Stimulated activated CD4-positive, alpha-beta T cell treated with anti-CD3 and anti-CD28 coated beads, Interleukin-15, amount 100 ng/mL, for 24 hours (primary cell): Measurements from ENCODE around the gene IGFBP6.
"Not testable (repeated sequence)": the region's sequence is repeated elsewhere in the genome, so short reads cannot be mapped to it uniquely, and the experiment has no call there.

Source experiments
- DNase-seq: peaks from one replicate; pipeline ENCODE4 v3.0.0-alpha.2; 2020

The IGFBP6 gene

DNA sequence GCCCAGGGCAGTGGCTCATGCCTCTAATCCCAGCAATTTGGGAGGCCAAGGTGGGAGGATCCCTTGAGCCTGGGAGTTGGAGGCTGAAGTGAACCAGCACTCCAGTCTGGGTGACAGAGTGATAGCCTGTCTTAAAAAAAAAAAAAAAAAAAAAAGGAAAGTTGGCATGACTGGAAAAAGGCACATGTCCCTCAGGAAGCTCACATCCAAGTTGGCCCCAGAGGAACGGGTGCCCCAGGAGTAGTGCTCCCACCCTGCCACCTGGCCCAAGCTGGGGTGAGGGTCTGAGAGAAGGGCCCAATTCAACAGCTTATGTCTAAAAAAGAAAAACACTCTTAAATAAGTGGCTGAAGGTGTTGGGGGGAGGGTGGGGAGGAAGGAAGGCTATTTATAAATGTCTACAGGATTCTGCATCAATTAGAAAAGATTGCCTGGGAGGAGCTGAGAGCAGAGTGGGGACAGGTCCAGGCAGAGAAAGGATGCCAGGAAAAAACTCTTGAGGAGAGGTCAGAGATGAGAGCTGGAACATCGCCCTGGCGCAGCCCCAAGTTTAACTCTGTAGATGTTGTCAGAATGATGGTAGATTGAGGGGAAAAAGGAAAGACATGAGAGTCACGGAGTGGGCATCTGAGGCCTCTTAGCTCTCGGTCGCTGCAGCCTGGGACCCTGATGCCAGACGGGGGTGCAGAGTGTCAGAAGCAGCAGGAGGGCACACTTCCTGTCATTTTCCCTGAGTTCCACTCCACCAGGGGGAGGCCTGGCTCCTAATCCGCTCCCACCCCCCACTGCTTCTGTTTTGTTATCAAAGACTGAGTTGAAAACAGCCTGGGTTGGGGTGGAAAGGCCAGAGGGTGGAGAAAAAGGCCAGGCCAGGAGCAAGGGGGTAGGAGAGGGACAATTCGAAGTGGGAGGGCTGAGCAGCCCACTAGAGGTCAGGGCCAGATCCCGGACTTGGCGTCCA, 25.6 kb upstream of the IGFBP6 start:
- no peak for DNase-seq

DNA sequence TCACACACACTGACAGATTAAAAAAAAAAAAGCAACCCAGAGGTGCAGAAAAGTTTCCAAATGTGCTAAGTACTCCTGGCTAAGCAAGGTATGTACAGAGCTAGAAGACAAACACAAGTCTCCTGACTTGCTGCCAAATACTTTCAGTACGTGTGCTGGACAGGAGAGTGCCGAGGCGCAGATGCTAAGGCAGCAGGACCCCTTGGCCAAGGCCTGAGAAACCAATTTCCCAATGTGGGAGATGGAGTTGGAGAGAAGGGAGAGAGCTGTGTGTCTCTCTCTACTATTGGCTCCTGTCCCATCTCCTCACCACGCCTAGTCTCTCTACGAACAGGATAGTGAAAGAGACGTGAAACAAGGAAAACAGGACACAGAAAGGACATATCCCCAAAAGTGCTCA, 23.6 kb upstream of the IGFBP6 start:
- no peak for DNase-seq

DNA sequence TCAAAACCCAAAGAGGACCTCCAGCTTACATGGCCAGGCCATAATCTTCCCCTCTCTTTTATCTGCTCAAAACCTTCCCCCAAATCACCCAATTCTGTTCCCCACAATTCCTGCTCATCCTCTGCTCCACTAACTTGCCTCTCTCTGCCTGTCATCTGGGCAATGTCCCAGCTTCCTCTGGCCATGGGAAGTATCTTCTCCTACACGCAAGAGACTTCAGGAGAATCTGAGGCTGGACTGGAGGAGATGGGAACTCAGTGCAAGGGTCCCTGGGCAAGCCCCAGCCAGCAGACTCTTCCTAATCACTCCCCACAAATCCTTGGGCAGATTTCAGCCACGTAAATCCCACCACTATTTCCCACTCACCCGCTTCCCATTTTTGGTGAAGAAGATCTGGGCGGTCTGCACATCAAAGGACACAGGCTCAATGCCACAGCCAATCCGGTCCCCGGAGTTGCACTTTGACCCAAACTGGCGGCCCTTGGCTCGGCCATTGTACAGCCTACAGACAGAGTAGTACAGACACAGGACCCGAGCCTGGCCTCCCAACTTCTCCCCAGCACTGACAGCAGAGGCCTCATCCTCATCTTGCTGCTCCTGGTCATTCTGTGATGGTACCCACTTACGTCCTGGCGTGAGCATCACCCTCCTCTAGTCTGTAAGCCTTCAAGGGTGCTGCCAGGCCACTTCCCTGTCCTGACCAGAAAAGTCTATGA, 23.0 kb upstream of the IGFBP6 start:
- no peak for DNase-seq

DNA sequence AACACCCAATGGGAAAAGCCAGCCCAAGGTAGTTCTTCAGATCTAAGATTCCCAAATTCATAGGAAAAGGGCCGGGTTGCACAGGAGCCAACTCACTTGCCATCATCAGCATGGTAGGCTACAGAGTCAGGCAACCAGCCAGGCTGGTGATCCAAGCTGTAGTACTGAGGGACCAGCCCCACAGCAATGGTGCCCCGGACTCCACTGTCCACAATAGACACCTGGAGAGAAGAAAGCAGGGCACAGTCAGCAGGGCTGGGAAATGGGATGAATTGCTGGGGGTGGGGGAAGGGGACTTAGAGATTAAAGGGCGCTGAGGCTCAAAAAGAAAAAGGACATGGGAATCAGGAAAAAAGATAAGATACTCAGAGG, 22.5 kb upstream of the IGFBP6 start:
- no peak for DNase-seq

DNA sequence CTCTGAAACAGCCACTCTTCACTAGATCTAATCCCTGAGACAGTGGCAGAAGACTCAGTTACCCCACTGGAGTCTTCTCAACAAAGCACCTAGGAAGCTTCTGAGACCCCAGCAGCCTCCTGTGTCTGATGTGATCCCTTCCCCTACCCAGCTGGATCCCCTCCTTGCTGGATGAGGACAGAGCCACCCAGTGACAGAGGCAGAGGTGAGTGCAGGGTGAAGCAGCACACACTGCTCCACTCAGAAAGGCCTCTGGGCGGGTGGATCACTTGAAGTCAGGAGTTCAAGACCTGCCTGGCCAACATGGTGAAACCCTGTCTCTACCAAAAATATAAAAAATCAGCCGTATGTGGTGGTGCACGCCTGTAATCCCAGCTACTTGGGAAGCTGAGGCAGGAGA, 21.0 kb upstream of the IGFBP6 start:
- no peak for DNase-seq

DNA sequence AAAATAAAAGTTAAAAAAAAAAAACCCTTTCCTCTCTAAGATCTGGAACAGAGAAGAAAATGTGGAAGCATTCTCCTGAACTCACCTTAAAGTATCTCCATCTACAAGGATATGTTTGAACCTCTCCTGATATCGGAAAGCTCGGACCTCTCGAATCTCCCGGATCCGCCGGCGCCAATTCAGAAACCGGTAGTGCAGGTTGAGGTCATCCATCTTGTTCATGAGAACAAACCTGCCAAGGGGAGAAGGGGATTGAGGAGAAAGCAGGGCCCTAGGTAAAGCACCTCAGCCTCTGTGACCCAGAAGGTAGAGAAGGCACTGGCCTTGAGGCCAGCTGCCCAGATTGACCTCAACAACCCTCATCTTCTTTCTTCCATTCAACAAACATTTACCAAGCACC, 20.4 kb upstream of the IGFBP6 start:
- no peak for DNase-seq

DNA sequence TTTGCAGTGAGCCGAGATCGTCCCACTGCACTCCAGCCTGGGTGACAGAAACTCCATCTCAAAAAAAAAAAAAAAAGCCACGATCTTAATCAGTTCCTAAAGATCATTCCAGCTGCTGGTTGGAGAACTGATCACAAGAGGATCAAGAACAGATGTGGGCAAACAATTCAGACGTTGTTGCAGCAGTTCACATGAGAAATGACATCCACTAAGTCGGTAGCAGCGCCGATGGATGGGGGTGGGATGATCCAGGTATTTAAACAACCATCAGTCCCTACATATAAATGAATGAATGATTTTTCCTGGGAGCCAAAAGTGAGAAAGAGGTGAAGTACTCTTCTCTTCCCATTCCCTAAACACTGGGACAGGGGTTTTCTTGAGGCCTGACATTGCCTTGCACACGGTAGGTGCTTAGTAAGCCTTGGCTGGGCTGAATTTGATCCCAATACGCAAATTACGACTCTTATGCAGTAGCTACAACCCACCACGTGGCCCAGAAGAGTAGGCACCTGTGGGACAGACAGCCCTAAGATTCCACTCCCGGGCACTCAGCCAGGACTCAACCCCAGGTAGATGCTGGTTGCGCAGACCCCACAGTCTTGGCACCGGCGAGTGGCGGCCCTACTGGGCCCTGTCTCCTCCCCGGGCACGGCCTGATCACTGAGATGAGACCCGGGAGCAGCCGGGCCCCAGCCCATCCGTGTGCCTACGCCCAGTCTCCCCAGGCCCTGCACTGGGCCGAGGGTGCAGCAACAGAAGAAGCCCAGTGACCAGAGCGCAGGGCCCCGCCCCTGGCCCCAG, 18.8 kb upstream of the IGFBP6 start:
- no peak for DNase-seq

DNA sequence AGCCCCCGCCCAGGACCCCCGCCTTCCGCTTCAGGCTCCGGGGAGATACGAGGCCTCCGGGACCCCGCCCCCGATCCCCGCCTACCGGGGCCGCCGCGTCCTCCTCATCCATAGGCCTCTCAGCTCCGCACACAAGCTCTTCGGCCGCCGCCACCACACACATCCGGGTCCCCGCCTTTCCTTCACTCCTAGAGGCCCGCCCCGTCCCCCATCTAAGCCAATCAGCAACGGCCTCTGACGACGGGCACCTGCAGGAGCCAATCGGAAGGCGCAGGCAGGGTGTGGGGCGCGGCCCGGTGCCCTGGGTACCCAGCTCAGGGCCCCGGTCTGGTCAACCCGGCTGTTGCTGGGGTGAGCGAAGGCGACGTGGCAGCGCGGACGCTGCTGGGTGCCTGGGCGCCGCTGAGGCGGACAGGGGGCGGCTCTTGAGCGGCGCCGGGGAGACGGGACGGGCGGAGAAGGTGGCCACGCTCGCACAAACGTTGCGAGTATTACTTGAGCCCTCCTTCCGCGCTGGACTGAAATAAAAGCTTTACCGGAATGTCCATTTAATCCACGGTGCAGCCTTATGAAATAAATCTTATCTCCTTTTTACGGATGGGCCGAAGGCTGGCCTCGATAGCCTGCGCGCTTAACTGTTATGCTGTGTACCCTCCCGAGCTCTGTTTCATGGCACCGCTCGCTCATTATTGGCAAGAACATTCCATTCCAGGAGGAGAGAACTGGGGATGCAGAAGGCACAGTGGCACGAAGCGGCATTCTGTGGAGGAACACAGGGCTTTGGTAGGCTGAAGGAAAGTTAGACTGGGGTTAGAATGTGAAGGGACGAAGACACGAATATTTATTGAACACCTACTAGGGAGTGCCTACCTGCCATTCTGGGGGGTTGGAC, 18.0 kb upstream of the IGFBP6 start, which contains the start of gene SPRYD3:
SPRYD3 (minus strand) TSS at position 165 of the 892 bp plus-strand sequence; CDS start at position 108, 57 bp downstream.
- peak; percentile 97 for DNase-seq

DNA sequence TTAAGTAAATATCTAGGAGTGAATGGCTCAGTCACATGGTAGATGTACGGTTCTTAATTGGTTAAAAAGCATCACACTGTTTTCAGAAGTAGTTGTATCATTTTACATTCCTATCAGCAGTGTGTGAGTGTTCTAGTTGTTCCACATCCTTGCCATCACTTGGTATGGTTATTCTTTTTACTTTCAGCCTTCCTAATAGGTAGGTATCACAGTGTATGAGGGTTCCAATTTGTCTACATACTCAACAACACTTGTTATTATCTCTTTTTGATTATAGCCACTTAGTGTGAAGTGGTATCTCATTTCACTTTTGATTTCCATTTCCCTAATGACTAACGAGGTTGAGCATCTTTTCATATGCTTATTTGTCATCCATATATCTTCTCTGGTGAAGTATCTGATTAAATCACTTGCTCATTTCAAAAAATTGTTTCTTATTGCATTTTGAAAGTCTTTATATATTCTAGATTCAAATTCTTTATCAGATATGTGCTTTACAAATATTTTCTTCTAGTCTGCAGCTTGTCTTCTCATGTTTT, 14.8 kb upstream of the IGFBP6 start:
- DNase-seq, result no peak

DNA sequence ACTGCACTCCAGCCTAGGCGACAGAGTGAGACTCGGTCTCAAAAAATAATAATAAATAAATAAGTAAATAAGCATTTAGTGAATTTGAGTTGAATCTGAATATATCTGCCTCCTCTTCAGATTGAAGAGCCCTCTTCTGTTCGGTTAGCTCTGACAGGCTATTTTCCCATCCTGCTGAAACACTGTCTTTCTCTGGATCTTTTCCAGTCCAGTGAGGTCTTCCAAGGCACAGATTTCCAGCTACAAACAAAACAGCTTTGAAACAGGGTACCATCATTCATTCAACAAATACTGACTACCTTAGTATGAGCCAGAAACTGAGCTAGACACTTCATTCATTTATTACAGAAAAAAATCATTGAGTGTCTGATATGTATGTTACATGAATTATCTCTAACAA, 11.1 kb upstream of the IGFBP6 start:
- no peak for DNase-seq

DNA sequence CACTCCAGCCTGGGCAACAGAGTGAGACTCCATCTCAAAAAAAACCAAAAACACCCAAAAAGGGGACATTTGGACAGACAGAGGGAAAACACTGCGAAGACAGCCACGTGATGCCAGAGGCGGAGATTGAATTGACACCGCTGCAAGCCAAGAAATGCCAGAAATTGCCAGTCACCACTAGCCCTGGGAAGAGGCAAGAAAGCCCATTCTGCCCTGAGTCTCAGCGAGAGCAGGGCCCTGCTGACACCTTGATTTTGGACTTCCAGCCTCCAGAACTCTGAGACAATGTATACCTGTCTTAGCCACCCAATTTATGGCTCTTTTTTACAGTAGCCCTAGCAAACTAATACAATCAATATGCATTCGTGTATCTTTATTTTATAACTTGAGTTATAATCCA, 7.4 kb upstream of the IGFBP6 start:
- DNase-seq, result no peak

DNA sequence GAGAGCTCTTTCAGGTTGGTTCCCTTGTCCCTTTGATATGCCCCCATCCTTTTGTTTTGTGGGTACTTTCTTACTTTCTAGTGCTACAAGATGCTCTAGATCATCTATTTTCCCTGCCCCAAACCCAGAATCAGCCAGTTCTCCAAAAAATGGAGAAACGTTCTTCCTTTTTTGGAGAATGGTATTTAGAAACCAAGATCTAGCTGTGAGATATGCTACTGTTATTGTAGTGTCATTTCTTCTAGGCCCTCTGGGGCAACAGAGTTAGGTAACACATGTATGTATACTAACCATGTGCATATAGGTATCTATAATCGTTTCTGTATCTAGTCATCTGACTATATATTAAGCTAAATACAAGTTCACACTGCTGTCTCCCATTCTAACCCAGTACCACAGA, 6.9 kb upstream of the IGFBP6 start:
- DNase-seq, result no peak

DNA sequence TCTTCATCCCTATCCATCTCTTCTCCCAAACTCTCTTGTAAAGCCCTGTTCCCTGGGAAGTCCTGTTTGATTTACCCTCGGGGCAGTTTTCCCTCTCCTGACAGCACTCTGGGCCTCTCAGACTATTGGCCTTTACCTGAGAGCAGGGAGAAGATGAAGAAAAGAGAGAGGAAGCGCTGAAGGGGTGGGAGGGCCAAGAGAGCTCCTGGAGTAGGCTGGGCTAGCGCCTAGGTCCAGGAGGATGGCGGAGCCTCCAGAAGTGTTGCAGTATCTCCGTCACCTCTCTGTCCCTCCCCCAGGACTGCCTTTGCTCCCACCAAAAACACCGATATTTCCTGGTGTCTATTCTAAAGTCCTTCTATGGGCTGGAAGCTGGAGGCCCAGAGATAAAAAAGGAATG, 5.7 kb upstream of the IGFBP6 start:
- no peak for DNase-seq

DNA sequence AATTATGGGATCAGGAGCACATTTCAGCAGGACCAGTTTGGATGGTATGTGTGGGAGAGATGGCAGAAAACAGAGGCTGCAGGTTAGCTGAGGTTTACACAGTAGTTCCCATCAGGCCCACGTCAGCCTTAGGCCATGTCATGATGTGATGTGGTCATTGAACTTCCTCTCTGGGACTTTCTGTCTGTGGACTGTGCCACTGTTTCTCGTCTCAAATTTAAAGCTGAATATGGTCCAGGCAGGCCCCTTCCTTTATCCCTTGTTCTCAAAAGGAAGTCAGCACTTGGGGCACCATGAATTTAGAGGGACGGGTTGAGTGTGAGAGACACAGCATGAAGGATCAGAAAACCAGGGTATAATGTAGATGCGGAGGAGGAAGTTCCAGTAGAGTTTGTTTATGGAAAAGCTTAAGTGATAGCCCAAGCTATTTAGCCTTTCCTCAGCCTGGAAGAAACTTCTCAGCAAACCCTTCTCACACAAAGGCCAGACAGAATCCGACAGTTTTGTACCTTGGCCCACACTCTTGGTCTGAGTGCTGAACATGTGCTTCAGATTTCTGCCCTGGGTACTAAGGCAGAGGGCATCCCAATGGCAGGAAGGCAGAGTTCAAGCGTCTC, 3.6 kb upstream of the IGFBP6 start:
- no peak for DNase-seq

DNA sequence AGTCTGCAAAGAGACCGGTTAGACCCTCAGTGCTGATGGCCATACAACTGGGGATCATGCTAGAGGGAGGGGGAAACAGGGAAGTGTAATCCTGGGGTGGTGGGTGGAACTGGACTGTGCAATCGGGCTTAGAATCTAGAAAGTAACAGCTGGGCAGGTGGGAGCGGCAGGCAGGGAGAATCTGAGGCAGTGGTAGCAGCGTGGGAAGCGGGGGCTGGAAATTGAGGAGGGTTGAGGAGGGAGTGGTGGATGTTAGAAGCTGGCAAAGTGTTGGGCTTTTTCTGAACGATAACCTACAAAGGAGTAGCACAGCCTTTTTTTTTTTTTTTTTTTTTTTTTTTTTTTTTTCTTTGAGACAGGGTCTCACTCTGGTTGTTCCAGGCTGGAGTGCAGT, 3.1 kb upstream of the IGFBP6 start:
- DNase-seq, result no peak

DNA sequence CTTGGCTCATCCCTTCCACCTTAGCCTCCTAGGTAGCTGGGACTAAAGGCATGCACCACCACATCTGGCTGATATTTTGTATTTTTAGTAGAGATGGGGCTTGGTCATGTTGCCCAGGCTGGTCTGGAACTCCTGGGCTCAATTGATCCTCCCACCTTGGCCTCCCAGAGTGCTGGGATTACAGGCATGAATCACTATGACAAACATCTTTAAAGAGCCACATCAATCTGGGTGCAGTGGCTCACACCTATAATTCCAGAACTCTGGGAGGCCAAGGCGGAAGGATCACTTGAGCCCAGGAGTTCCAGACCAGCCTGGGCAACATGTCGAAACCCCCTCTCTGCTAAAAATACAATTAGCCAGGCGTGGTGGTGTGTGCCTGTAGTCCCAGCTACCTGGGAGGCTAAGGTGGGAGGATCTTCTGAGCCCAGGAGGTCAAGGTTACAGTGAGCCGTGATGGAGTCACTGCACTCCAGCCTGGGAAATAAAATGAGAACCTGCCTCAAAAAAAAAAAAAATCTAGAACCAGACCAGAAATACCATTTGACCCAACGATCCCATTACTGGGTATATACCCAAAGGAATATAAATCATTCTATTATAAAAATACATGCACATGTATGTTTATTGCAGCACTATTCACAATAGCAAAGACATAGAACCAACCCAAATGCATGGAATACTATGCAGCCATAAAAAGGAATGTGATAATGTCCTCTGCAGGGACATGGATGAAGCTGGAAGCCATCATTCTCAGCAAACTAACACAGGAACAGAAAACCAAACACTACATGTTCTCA, 2.5 kb upstream of the IGFBP6 start:
- DNase-seq, result not testable (repeated sequence)

DNA sequence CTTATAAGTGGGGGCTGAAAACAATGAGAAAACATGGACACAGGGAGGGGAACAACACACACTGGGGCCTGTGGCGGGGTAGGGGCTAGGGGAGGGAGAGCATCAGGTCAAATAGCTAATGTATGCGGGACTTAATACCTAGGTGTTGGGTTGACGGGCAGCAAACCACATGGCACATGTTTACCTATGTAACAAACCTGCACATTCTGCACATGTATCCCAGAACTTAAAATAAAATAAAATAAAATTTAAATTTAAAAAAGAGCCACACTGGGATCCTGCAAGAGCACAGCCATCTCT, 1.9 kb upstream of the IGFBP6 start:
- DNase-seq, result not testable (repeated sequence)

DNA sequence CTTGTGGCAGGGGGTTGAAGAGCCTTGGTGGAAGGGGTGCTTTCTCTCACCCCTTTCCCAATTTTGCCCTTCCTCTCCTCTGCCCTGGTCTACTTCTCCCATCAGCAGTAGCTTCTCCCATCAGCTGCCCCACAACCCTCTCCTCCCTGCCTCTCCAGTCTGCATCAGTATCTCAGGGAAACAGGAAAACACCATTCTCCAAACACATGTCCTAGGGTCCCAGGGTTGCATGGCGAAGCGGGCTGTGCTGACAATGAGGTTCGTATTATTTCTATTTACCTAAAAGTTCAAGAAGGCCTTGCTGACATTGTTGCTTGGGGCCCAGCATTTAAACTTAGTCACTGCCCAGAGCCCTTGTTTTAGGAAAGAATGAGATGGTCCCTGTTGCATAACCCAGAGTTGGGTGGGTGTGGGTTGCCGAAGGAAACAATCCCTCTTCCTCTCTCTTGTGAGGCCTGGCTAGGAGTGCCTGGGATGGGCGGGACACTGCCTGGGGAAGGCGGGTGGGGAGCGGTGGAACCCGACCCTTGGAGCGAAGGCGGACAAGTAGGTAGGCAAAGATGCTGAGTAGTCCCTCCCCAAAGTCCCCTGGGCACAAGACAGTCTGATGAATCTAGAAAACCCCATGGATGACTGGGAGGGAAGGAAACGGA, 1.3 kb upstream of the IGFBP6 start:
- no peak for DNase-seq

DNA sequence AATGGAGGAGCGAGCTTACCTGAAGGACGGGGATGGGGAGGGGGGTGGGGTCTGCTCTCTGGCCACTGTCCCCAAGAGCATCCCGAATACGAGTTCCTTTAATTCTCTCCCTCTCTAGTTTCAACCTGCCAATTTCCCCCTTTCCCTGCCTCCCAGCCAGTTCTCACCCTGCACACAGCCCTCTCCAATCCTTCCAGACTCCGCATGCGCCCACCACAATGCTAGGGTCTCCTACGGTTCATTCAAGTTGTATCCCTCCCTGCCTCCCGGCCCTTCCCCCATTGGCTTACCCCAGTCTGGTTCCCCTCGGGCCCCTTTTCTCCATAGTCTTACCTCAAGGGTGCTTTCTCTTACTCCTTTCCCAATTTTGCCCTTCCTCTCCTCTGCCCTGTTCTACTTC, 708 bp upstream of the IGFBP6 start:
- DNase-seq, result no peak

DNA sequence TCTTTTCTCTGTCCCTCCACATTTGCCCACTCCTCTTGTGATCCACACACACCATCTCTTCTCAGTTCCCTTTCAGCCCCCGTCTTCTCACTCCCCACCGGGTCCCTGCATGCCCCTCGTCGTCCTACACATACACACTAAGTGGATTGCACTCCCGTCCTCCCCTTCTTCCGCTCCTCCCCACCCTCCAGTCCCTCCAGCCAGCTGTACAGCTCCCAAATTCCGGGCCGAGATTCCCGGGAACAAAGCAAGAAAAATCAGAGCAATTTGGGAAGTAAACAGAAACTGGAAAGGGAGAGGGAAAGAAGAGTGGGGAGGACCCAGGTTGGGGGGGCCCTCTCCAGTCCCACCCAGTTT, 282 bp upstream of the IGFBP6 start:
- DNase-seq, result no peak
